ENCODE measurements around the gene RDX. TPM values are rescaled to one million over a fixed set of nuclear protein-coding genes. Genes with fewer than 3 reads are reported as not detected.

The RDX gene
- total and polyA plus RNA-seq, 2 of the 13 experiments (the other 11 are each of a cell fraction or from before 2014, with no cell fraction given) = 20.7 to 63.1 TPM

DNA sequence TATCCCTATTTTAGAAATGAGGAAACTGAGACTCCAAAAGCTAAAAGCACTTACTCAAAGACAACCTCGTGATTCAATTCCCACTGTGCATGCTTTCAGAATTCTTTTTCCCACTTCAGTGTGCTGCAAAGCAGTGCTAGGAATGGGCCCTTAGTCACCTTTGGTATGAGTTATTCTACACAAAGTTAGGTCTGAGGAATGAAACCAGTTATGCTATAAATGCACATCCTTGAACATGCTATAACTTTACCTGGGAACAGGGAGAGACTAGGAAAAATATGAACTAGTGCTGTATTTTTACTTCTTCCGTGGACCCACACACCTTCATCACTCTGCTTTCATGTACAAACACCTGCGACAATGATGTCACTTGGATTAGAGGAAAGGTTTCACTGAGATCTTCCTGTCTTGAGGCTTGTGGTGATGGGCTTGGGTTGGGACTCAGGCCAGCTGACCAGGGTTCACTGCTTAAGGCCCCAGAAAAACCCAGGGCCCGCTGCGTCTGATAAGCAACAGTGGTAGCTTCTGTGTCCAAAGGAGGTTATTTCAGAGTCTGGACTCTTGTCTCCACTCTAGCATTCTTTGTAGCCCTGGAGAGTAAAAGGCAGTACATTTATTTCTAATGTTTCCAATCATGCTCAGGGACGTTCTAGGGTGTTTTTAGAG lies 121.6 kb downstream of the RDX start (continued):
- TF ChIP-seq, protein P1, sequence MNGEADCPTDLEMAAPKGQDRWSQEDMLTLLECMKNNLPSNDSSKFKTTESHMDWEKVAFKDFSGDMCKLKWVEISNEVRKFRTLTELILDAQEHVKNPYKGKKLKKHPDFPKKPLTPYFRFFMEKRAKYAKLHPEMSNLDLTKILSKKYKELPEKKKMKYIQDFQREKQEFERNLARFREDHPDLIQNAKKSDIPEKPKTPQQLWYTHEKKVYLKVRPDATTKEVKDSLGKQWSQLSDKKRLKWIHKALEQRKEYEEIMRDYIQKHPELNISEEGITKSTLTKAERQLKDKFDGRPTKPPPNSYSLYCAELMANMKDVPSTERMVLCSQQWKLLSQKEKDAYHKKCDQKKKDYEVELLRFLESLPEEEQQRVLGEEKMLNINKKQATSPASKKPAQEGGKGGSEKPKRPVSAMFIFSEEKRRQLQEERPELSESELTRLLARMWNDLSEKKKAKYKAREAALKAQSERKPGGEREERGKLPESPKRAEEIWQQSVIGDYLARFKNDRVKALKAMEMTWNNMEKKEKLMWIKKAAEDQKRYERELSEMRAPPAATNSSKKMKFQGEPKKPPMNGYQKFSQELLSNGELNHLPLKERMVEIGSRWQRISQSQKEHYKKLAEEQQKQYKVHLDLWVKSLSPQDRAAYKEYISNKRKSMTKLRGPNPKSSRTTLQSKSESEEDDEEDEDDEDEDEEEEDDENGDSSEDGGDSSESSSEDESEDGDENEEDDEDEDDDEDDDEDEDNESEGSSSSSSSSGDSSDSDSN (CRISPR knock-in tag; IDR thresholded peaks at IDR 0.05) = no peak

DNA sequence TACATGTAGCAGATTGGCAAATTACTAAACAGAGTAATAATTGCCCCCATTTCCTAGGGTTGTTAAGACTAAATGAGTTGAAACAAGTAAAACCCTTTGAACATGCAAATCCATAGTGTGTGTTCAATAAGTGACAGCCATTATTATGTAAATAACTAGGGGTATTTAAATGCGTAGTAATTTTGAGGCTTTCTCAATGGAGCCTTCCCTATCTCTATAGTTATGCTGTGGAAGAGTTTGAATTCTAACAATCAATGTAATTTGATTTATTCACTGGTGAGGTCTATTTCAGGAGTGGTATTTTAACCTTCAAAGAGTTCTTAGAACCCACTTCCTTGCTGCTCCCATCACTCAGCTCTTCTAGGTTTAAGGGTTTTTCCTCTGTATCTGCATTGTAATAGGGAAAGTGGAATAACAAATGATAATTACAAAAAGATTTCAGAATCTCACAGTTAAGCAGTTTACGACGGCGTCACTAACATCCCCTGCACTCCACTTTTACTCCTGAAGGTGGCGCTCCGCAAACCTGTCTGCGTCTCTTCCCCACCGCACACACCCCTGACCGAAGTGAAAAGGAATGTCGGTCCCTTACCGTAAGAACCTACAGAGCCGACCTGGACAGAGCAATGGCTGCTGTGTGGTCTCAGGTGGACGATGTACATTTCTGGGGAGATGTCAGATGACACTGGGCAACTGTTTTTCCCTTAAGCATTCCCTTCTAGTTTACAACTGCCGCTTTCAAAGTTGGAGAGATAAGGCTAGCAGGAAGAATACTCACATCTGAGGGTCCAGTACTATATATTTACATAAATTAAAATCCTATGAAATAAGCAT lies 122.4 kb downstream of the RDX start:
- DNase-seq (ENCODE audit: low spot score) = peak; percentile 67
- no TSS peak for BruUV-seq (replicated peaks)
- peaks cover 13% of the 10 kb centered on the region; the same call in 1 of the 2 replicates for H3K4me1 ChIP-seq (ENCODE audit: insufficient read depth, low read length)
- H3K36me3 ChIP-seq (replicated peaks in 1 of 2; ENCODE audit: control insufficient read depth in 1 of 2, insufficient read depth in 2 of 2, low read length in 2 of 2) = no peaks in the 10 kb centered on the region
- H3K9me3 ChIP-seq (ENCODE audit: low read length) = no peaks in the 10 kb centered on the region
- no peak overlapping the region for H3K27ac ChIP-seq (ENCODE audit: extremely low read length, insufficient read depth, low read length)
- peaks cover 0 to 5% of the 10 kb centered on the region in 2 experiments; a peak in 1 of 5 replicates for H3K27me3 ChIP-seq (ENCODE audit: control insufficient read depth in 1 of 2, insufficient read depth in 2 of 2, low read length in 2 of 2)
- ATAC-seq = peak; percentile 91
- CTCF ChIA-PET (ENCODE audit: low intra/inter-chr PET ratio, low total read pairs) = interaction anchor here (1.0 kb wide), 1 partner anchor 203 kb away, joined by 3 read pairs; no protein-coding TSS in a partner anchor
- FAIRE-seq = peak; percentile 74
- 7% methylated on average over 14 of the region's 14 CpGs for WGBS (ENCODE audit: low lambda C conversion rate)
- no peak overlapping the region for H3K9ac ChIP-seq (ENCODE audit: insufficient read depth, low read depth, low read length)
- no peak overlapping the region for H2AFZ ChIP-seq (ENCODE audit: low read length)
- POLR2A ChIA-PET = no interaction called here
- peak overlapping the region; percentile 82 for H3K4me2 ChIP-seq (ENCODE audit: low read depth, low read length)
- intact Hi-C loops (cut with micrococcal nuclease; ENCODE audit: unreplicated experiment) = loop anchor here (1.0 kb wide), 1 partner anchor 203 kb away; no protein-coding TSS in a partner anchor
- no peaks in the 10 kb centered on the region for H4K20me1 ChIP-seq (ENCODE audit: insufficient read depth, low read length)
- peak overlapping the region in 2 of 3 experiments; percentile 17 to 25; a peak in 1 of 6 replicates for H3K4me3 ChIP-seq (replicated peaks in 1 of 3; ENCODE audit: insufficient read depth in 1 of 3, low read depth in 2 of 3, low read length in 3 of 3)
- no peaks in the 10 kb centered on the region for H3K79me2 ChIP-seq (ENCODE audit: insufficient read depth, low read length)
- in situ Hi-C loops (cut with HindIII; ENCODE audit: extremely low pct_ligation_motif_present, low pct_unique_long_range_greater_than_20kb) = no loop called here
- TF ChIP-seq, protein P2, sequence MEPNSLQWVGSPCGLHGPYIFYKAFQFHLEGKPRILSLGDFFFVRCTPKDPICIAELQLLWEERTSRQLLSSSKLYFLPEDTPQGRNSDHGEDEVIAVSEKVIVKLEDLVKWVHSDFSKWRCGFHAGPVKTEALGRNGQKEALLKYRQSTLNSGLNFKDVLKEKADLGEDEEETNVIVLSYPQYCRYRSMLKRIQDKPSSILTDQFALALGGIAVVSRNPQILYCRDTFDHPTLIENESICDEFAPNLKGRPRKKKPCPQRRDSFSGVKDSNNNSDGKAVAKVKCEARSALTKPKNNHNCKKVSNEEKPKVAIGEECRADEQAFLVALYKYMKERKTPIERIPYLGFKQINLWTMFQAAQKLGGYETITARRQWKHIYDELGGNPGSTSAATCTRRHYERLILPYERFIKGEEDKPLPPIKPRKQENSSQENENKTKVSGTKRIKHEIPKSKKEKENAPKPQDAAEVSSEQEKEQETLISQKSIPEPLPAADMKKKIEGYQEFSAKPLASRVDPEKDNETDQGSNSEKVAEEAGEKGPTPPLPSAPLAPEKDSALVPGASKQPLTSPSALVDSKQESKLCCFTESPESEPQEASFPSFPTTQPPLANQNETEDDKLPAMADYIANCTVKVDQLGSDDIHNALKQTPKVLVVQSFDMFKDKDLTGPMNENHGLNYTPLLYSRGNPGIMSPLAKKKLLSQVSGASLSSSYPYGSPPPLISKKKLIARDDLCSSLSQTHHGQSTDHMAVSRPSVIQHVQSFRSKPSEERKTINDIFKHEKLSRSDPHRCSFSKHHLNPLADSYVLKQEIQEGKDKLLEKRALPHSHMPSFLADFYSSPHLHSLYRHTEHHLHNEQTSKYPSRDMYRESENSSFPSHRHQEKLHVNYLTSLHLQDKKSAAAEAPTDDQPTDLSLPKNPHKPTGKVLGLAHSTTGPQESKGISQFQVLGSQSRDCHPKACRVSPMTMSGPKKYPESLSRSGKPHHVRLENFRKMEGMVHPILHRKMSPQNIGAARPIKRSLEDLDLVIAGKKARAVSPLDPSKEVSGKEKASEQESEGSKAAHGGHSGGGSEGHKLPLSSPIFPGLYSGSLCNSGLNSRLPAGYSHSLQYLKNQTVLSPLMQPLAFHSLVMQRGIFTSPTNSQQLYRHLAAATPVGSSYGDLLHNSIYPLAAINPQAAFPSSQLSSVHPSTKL (CRISPR knock-in tag; IDR thresholded peaks at IDR 0.05) = 0 out of 2 replicates have a peak, but pooled peaks have one; percentile 27
- TF ChIP-seq KDM2A (CRISPR knock-in tag; IDR thresholded peaks at IDR 0.05; ENCODE audit: borderline replicate concordance, low read depth) = peak; percentile 77
- TF ChIP-seq XRCC5 (optimal IDR thresholded peaks at IDR 0.05; ENCODE audit: low read length) = peak; percentile 69
- TF ChIP-seq FOXK1 (CRISPR knock-in tag; IDR thresholded peaks at IDR 0.05; ENCODE audit: borderline replicate concordance, low read depth) = no peak
- peak; percentile 40 for TF ChIP-seq TEAD3 (CRISPR knock-in tag; optimal IDR thresholded peaks at IDR 0.05; ENCODE audit: borderline replicate concordance)
- TF ChIP-seq STAG1 (CRISPR knock-in tag; IDR thresholded peaks at IDR 0.05) = peak; percentile 63
- TF ChIP-seq SUZ12 (IDR thresholded peaks at IDR 0.05; ENCODE audit: low read depth, low read length) = no peak
- TF ChIP-seq GZF1 (CRISPR knock-in tag; IDR thresholded peaks at IDR 0.05) = peak; percentile 79
- TF ChIP-seq CREB1 (IDR thresholded peaks at IDR 0.05) = peak; percentile 19; the same call in 1 of the 2 replicates
- no peak for TF ChIP-seq CREB1 (CRISPR knock-in tag; IDR thresholded peaks at IDR 0.05)
- 0 out of 2 replicates have a peak, but pooled peaks have one; percentile 26 for TF ChIP-seq ZNF501 (CRISPR knock-in tag; IDR thresholded peaks at IDR 0.05)

Measured in HepG2 (cell line).